ENCODE data around the gene KATNAL2.
"Not testable (repeated sequence)": the region's sequence is repeated elsewhere in the genome, so short reads cannot be mapped to it uniquely, and the experiment has no call there.

- TF ChIP-seq CTCF (IDR thresholded peaks at IDR 0.05; ENCODE audit: poor library complexity); EZH2 (IDR thresholded peaks at IDR 0.05; ENCODE audit: borderline replicate concordance); EZH2phosphoT487 (IDR thresholded peaks at IDR 0.05; ENCODE audit: low read depth, severe bottlenecking, unreplicated experiment): not testable (repeated sequence)
Observed at GRCh38 chr18:47029684-47030353, 112.4 kb downstream of the KATNAL2 start.
